Measurements from ENCODE around the gene ZNF718.
"Not testable (repeated sequence)": the region's sequence is repeated elsewhere in the genome, so short reads cannot be mapped to it uniquely, and the experiment has no call there.

ZNF718 gene

GRCh38 chr4:146621-147020, 22.3 kb downstream of the ZNF718 start:
- TF ChIP-seq, protein P1, sequence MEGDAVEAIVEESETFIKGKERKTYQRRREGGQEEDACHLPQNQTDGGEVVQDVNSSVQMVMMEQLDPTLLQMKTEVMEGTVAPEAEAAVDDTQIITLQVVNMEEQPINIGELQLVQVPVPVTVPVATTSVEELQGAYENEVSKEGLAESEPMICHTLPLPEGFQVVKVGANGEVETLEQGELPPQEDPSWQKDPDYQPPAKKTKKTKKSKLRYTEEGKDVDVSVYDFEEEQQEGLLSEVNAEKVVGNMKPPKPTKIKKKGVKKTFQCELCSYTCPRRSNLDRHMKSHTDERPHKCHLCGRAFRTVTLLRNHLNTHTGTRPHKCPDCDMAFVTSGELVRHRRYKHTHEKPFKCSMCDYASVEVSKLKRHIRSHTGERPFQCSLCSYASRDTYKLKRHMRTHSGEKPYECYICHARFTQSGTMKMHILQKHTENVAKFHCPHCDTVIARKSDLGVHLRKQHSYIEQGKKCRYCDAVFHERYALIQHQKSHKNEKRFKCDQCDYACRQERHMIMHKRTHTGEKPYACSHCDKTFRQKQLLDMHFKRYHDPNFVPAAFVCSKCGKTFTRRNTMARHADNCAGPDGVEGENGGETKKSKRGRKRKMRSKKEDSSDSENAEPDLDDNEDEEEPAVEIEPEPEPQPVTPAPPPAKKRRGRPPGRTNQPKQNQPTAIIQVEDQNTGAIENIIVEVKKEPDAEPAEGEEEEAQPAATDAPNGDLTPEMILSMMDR (IDR thresholded peaks at IDR 0.05; ENCODE audit: control insufficient read depth, extremely low read depth, insufficient read depth) = no peak
- no peak overlapping the region for H3K4me3 ChIP-seq (ENCODE audit: low read depth, low read length)

GRCh38 chr4:147233-147632, 22.9 kb downstream of the ZNF718 start:
- TF ChIP-seq, protein P1 (IDR thresholded peaks at IDR 0.05; ENCODE audit: control insufficient read depth, extremely low read depth, insufficient read depth) = no peak
- no peak overlapping the region for H3K4me3 ChIP-seq (ENCODE audit: low read depth, low read length)
- no peak for DNase-seq (ENCODE audit: low read depth)

More at GRCh38 chr4:146621-147020, 22.3 kb downstream of the ZNF718 start:
- DNase-seq (ENCODE audit: low read depth) = no peak

GRCh38 chr4:161496-162284, 37.4 kb downstream of the ZNF718 start:
- DNase-seq (ENCODE audit: low read depth) = no peak
- H3K4me3 ChIP-seq (ENCODE audit: low read depth, low read length) = no peak overlapping the region
- TF ChIP-seq, protein P1 (IDR thresholded peaks at IDR 0.05; ENCODE audit: control insufficient read depth, extremely low read depth, insufficient read depth) = no peak

DNA sequence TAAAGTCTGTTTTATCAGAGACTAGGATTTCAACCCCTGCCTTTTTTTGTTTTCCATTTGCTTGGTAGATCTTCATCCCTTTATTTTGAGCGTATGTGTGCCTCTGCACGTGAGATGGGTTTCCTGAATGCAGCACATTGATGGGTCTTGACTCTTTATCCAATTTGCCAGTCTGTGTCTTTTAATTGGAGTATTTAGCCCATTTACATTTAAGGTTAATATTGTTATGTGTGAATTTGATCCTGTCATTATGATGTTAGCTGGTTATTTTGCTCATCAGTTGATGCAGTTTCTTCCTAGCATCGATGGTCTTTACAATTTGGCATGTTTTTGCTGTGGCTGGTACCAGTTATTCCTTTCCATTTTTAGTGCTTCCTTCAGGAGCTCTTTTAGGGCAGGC, 45.3 kb downstream of the ZNF718 start:
- DNase-seq (ENCODE audit: low read depth); H3K4me3 ChIP-seq (ENCODE audit: low read depth, low read length): not testable (repeated sequence)

DNA sequence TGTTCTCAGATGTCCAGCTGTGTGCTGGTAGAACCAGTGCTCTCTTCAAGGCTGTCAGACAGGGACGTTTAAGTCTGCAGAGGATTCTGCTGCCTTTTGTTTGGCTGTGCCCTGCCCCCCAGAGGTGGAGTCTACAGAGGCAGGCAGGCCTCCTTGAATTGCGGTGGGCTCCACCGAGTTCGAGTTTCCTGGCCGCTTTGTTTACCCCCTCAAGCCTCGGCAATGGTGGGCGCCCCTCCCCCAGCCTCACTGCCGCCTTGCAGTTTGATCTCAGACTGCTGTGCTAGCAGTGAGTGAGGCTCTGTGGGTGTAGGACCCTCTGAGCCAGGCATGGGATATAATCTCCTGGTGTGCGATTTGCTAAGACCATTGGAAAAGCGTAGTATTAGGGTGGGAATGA, 47.0 kb downstream of the ZNF718 start:
- not testable (repeated sequence) for DNase-seq (ENCODE audit: low read depth); H3K4me3 ChIP-seq (ENCODE audit: low read depth, low read length)

GRCh38 chr4:173666-174314, 49.5 kb downstream of the ZNF718 start:
- no peak overlapping the region for H3K4me3 ChIP-seq (ENCODE audit: low read depth, low read length)
- DNase-seq (ENCODE audit: low read depth) = no peak
- TF ChIP-seq, protein P1 (IDR thresholded peaks at IDR 0.05; ENCODE audit: control insufficient read depth, extremely low read depth, insufficient read depth) = no peak

DNA sequence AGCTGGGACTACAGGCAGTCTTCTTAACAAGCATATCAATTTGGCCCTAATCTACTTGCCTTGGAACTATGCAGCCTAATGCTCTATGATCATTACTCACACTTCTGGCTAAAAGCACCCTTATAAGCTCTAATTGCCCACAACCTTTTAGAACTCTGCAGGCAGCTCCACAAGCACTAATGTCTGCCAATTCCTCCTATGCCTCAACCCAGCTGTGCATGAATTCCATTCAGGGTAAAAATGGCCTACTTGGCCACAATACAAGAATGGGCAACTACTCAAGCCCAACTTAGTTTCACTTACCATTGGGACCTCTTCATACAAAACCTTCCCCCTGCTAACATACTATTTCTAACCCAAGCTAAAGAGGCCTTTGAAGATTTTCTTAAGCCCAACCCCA, 51.7 kb downstream of the ZNF718 start:
- H3K4me3 ChIP-seq (ENCODE audit: low read depth, low read length) = no peak overlapping the region
- no peak for DNase-seq (ENCODE audit: low read depth)
- TF ChIP-seq, protein P1 (IDR thresholded peaks at IDR 0.05; ENCODE audit: control insufficient read depth, extremely low read depth, insufficient read depth) = no peak

DNA sequence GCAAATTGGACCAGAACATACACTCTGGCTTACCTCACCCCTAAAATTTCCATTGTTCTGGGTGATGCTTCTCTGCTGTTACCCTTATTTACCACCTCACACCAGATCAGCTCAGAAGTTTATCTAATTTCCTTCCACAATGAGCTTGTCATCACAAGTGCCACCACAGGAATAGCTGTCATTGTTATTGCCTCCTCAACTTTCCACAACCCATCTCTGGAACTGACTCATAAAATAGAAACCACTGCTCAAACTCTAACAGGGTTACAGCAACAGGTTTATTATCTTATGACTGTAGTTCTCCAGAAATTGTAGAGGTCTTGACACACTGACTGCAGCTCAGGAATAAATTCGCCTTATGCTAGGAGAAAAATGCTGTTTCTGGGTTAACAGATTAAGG, 52.7 kb downstream of the ZNF718 start:
- no peak for DNase-seq (ENCODE audit: low read depth)
- TF ChIP-seq, protein P1 (IDR thresholded peaks at IDR 0.05; ENCODE audit: control insufficient read depth, extremely low read depth, insufficient read depth) = no peak
- no peak overlapping the region for H3K4me3 ChIP-seq (ENCODE audit: low read depth, low read length)

GRCh38 chr4:182225-182624, 57.9 kb downstream of the ZNF718 start:
- not testable (repeated sequence) for DNase-seq (ENCODE audit: low read depth); H3K4me3 ChIP-seq (ENCODE audit: low read depth, low read length)

All from LNCaP clone FGC (cell line).